Omental fat pad (tissue), 4 donors: ENCODE results near the gene SLC35F6. TPM values are rescaled to one million over a fixed set of nuclear protein-coding genes. Genes with fewer than 3 reads are reported as not detected.
"Not testable (repeated sequence)": the region's sequence is repeated elsewhere in the genome, so short reads cannot be mapped to it uniquely, and the experiment has no call there.

Experiments used
- ATAC-seq: fragments of 150-250 bp; one replicate; pipeline ENCODE4 v1.9.1; 2016; ENCODE audit warnings: mild to moderate bottlenecking, moderate library complexity; ENCODE audit not compliant: low FRiP score
- DNase-seq: peaks from one replicate; pipeline ENCODE4 v3.0.0-alpha.2; 2019; ENCODE audit warnings: low spot score
- total RNA-seq, 4 donors: library from RNA; depleted of rRNA; stranded (reverse); fragments of >200 nt; gene quantifications; one replicate each; pipeline ENCODE4 v1.1.0, GENCODE V29; 2016
- TF ChIP-seq, protein P1 (sequence below), 3 donors: fragments of 450-650 bp; IDR thresholded peaks; one replicate each; pipeline ENCODE4 v1.5.1; 2016 to 2017; ENCODE audit warnings: antibody characterized with exemption in 3 of 3, mild to moderate bottlenecking in 3 of 3, moderate library complexity in 2 of 3

The SLC35F6 gene
- total RNA-seq, 4 donors from 2014 or later: 43.0 to 84.9 (median 57.7) TPM

DNA sequence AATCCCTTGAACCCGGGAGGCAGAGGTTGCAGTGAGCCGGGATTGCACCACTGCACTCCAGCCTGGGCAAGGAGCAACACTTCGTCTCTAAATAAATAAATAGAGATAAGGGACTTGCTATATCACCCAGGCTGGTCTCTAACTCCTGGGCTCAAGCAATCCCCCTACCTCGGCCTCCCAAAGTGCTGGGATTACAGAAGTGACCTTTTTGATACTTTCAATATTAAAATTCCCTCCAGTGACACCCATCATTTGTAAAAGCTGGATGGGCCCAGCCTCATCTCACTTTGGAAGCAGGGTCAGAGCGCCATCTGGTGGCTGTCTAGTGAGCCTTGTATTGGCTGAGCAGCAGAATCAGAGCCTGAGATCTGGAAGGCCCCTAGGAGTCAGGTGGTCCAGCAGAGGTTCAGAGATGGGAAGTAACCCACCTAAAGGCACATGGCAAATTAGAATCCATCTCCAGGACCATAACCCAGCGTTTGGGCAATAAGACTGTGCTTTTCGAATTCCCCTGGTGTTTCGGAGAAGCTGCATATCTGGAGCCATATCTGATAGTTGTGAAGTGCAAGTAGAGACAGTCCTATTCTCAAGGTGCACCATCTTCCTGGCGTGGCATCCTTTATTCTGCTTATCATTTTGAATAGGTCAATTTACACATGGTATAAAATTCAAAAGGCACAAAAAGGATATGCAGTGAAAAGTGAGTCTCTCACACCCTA, 18.3 kb upstream of the SLC35F6 start:
- TF ChIP-seq, protein P1, sequence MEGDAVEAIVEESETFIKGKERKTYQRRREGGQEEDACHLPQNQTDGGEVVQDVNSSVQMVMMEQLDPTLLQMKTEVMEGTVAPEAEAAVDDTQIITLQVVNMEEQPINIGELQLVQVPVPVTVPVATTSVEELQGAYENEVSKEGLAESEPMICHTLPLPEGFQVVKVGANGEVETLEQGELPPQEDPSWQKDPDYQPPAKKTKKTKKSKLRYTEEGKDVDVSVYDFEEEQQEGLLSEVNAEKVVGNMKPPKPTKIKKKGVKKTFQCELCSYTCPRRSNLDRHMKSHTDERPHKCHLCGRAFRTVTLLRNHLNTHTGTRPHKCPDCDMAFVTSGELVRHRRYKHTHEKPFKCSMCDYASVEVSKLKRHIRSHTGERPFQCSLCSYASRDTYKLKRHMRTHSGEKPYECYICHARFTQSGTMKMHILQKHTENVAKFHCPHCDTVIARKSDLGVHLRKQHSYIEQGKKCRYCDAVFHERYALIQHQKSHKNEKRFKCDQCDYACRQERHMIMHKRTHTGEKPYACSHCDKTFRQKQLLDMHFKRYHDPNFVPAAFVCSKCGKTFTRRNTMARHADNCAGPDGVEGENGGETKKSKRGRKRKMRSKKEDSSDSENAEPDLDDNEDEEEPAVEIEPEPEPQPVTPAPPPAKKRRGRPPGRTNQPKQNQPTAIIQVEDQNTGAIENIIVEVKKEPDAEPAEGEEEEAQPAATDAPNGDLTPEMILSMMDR (IDR thresholded peaks at IDR 0.05): peak in 1 of 3 donors; percentile 59
- ATAC-seq: peak; percentile 82
- DNase-seq: peak; percentile 94

DNA sequence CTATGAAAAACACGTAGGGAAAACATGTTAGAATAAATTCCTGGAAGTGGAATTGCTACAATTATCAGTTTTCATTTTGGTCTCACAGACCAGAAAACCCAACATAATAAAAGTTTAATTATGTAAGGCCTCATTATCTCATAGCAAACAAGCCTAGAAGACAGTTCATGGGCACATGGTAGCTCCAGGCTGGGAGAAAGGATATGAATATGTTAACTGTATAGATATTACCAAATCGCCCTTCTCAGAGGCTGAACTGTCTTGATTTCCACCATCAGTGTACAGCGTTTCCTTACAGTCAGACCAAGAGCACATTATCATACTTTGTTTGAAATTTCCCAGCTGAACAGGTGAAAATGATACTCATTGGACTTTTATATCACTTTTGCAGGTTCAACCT, 17.1 kb upstream of the SLC35F6 start:
- DNase-seq: no peak
- no peak for ATAC-seq
- TF ChIP-seq, protein P1 (IDR thresholded peaks at IDR 0.05): no peak

DNA sequence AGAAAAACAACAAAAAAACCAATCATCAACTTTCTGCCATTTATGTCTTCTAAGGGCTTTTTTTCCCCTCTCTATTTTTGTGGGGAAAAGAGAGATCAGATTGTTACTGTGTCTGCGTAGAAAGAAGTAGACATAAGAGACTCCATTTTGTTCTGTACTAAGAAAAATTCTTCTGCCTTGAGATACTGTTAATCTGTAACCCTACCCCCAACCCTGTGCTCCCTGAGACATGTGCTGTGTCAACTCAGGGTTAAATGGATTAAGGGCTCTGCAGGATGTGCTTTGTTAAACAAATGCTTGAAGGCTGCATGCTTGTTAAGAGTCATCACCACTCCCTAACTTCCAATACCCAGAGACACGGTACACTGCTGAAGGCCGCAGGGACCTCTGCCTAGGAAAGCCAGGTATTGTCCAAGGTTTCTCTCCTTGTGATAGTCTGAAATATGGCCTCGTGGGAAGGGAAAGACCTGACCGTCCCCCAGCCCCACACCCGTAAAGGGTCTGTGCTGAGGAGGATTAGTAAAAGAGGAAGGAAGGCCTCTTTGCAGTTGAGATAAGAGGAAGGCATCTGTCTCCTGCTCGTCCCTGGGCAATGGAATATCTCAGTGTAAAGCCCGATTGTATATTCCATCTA, 14.2 kb upstream of the SLC35F6 start:
- not testable (repeated sequence) for ATAC-seq, DNase-seq

DNA sequence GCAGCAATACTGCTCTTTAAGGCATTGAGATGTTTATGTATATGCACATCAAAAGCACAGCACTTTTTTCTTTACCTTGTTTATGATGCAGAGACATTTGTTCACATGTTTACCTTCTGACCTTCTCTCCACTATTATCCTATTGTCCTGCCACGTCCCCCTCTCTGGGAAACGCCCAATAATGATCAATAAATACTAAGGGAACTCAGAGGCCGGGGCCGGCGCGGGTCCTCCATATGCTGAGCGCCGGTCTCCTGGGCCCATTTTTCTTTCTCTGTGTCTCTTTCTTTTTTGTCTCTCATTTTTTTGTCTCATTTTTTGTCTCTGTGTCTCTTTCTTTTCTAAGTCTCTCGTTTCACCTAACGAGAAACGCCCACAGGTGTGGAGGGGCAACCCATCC, 13.6 kb upstream of the SLC35F6 start:
- not testable (repeated sequence) for ATAC-seq, DNase-seq

DNA sequence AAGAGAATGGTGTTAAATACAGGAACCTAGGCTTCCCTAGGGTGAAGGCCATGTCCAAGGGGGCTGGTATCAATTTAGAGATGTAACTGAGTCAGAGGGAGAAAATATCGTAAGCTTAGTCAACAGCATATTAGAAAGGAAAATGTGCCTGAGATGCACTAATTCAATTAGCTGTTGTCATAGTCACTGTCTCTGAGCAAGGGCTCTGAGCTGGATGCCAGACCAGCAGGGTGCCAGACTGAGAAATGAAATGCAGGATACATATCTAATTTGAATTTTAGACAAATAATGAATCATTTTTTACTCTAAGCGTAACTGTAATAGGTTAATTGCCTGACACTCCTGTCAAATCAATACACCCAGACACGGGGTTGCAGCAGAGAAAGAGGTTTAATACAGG, 11.4 kb upstream of the SLC35F6 start:
- TF ChIP-seq, protein P1 (IDR thresholded peaks at IDR 0.05): no peak
- DNase-seq (no peak), ATAC-seq (no peak)

DNA sequence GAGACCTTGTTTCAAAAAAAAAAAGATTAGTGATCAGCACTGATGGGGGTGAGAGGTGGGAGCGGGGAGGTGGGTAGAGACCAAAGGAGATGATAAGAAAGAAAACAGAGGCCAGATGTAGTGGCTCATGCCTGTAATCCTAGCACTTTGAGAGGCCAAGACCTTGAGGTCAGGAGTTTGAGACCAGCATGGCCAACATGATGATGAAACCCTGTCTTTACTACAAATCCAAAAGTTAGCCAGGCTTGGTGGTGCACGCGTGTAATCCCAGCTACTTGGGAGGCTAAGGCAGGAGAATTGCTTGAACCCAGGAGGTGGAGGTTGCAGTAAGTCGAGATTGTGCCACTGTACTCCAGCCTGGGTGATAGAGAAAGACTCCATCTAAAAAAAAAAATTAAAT, 9.5 kb upstream of the SLC35F6 start:
- TF ChIP-seq, protein P1 (IDR thresholded peaks at IDR 0.05): no peak
- ATAC-seq (no peak), DNase-seq (no peak)

DNA sequence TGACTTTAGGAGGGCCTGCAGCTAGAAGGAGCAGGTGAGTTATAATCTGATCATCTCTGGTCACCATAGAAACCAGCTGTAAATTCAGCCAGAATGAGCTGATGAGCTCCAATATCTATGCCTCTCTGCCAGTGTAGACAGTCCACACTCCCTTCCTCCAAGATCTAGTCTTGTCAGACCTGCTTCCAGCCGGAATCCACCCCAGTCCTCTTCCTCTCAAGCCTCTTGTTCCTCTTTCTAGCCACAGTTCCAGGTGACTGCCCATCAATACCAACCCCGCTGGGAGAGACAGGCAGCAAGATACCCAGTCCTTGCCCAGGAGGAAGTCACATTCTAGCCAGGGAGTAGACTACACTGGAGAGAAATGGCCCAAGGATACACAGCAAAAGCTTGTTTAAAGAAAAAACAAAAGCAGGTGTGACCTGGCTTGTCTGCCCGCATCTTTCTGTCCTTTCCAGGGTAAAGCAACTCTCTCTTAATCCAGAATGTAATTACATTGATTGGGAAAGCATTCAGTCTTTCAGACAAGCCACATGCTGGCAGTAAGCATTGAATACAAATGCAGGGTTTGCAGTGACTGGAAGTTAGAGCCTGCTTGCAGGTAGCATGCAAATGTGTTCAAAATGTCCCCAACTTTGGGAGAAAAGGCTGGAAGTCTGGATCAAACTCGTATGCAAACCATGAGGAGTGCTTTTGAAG, 9.0 kb upstream of the SLC35F6 start:
- TF ChIP-seq, protein P1 (IDR thresholded peaks at IDR 0.05): no peak
- ATAC-seq (no peak), DNase-seq (no peak)

DNA sequence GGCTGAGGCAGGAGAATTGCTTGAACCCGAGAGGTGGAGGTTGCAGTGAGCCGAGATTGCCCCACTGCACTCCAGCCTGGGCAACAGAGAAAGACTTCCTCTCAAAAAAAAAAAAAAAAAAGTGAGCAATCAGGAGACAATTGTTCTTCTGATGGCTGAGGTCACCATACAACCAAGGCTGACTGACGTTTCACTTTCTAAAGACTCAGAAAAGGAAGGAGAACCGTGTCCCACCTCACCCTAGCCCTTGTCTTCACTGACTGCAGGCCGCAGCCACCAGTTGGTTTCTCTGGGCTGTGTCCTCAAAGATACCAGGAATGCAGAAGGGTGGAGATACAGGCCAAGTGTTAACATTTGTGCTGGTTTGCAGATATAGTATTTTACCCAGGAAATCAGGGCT, 7.7 kb upstream of the SLC35F6 start:
- DNase-seq (no peak), ATAC-seq (no peak)
- TF ChIP-seq, protein P1 (IDR thresholded peaks at IDR 0.05): no peak
